Vagina (tissue), 2 donors: Measurements from ENCODE around the gene INO80E. TPM values are rescaled to one million over a fixed set of nuclear protein-coding genes. Genes with fewer than 3 reads are reported as not detected.
"Not testable (repeated sequence)": the region's sequence is repeated elsewhere in the genome, so short reads cannot be mapped to it uniquely, and the experiment has no call there.

Source experiments
- DNase-seq, 2 donors: peaks; one replicate each; pipeline ENCODE4 v3.0.0-alpha.2; 2017; ENCODE audit errors: extremely low spot score in 2 of 2
- H3K27ac ChIP-seq: fragments of 200-600 bp; sonication (generic); one replicate; pipeline ENCODE4 v1.5.1; 2019
- H3K27me3 ChIP-seq: fragments of 200-600 bp; sonication (generic); one replicate; pipeline ENCODE4 v1.5.1; 2019
- H3K36me3 ChIP-seq, 2 donors: fragments of 200-600 bp; sonication (generic); one replicate each; pipeline ENCODE4 v1.5.1; 2017 to 2019
- H3K4me1 ChIP-seq: fragments of 200-600 bp; sonication (generic); one replicate; pipeline ENCODE4 v1.5.1; 2019
- H3K4me3 ChIP-seq, 2 donors: fragments of 200-600 bp; sonication (generic); 1 replicate in 1 of 2; 2 replicates in 1 of 2; pipeline ENCODE4 v1.5.1; 2016 to 2019
- H3K9me3 ChIP-seq: fragments of 200-600 bp; sonication (generic); one replicate; pipeline ENCODE4 v1.5.1; 2019
- CTCF ChIP-seq, 3 experiments: fragments of 450-650 bp in 2 of 3; fragments of 200-600 bp in 1 of 3; sonication (generic) in 1 of 3; IDR thresholded peaks; one replicate each; pipeline ENCODE4 v1.5.1; 2017 to 2019; ENCODE audit warnings: antibody characterized with exemption in 3 of 3, mild to moderate bottlenecking in 2 of 3, moderate library complexity in 2 of 3
- POLR2A ChIP-seq, 2 donors: fragments of 450-650 bp; IDR thresholded peaks; one replicate each; pipeline ENCODE4 v1.6.1; 2017; ENCODE audit warnings: antibody characterized with exemption in 2 of 2, mild to moderate bottlenecking in 2 of 2, moderate library complexity in 2 of 2
- POLR2AphosphoS5 ChIP-seq, 2 donors: sonication (generic); formaldehyde crosslinking; IDR thresholded peaks; one replicate each; pipeline ENCODE4 v1.9.0; 2017; ENCODE audit warnings: antibody characterized with exemption in 2 of 2, mild to moderate bottlenecking in 2 of 2, low read depth in 1 of 2; ENCODE audit not compliant: insufficient read depth in 1 of 2
- intact Hi-C: fragments of 100-400 bp; cut with DNase I; formaldehyde crosslinking; loops from one replicate; pipeline ENCODE4 v1.15.1; 2023
- total RNA-seq: library from RNA; depleted of rRNA; stranded (reverse); fragments of >200 nt; gene quantifications from one replicate; pipeline ENCODE4 v1.2.3, GENCODE V29; 2016

The INO80E gene
- total RNA-seq, 1 donor from 2014 or later: 32.7 TPM

- DNase-seq: no peak
- no peak for TF ChIP-seq CTCF (IDR thresholded peaks at IDR 0.05)
- no peak for TF ChIP-seq POLR2AphosphoS5 (IDR thresholded peaks at IDR 0.05; ENCODE audit: insufficient read depth in 1 of 2, low read depth in 1 of 2)
- TF ChIP-seq POLR2A (IDR thresholded peaks at IDR 0.05): no peak
- Histone ChIP-seq H3K36me3 (no peaks in the 10 kb centered on the region), H3K4me3 (no peak overlapping the region), H3K4me1 (peaks cover 9% of the 10 kb centered on the region), H3K27me3 (no peaks in the 10 kb centered on the region), H3K27ac (no peak overlapping the region), H3K9me3 (no peaks in the 10 kb centered on the region)
- intact Hi-C loops: no loop called here
These were observed 20.7 kb downstream of the INO80E start for GRCh38 chr16:30016555-30017276.

GRCh38 chr16:30017277-30017656, 21.2 kb downstream of the INO80E start:
- Histone ChIP-seq H3K4me3 (no peak overlapping the region), H3K36me3 (no peaks in the 10 kb centered on the region), H3K9me3 (no peaks in the 10 kb centered on the region), H3K27me3 (no peaks in the 10 kb centered on the region), H3K27ac (no peak overlapping the region), H3K4me1 (peaks cover 11% of the 10 kb centered on the region)
- intact Hi-C loops: no loop called here
- no peak for TF ChIP-seq CTCF (IDR thresholded peaks at IDR 0.05)
- no peak for TF ChIP-seq POLR2AphosphoS5 (IDR thresholded peaks at IDR 0.05; ENCODE audit: insufficient read depth in 1 of 2, low read depth in 1 of 2)
- no peak for TF ChIP-seq POLR2A (IDR thresholded peaks at IDR 0.05)
- no peak for DNase-seq

- H3K27ac ChIP-seq, H3K4me3 ChIP-seq, intact Hi-C loops, H3K9me3 ChIP-seq, DNase-seq, H3K27me3 ChIP-seq, H3K36me3 ChIP-seq: not testable (repeated sequence)
- peaks cover 11% of the 10 kb centered on the region for H3K4me1 ChIP-seq
These were observed 21.9 kb downstream of the INO80E start for GRCh38 chr16:30017937-30018336.

DNA sequence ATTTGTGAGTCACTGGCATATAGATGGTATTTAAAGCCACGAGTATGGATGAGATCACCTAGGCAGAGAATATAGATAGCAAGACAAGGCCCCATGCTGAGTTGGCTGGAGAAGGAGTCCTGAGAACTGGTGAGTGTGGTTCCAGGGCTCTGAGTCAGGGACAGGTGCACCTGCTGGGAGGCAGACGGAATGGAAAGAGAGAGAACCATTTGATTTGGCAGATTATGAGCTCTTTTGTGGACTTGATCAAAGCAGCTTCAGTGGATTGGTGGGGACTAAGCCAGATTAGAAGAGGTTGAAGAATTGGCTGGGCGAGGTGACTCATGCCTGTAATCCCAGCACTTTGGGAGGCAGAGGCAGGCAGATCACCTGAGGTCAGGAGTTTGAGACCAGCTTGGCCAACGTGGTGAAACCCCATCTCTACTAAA, 22.7 kb downstream of the INO80E start:
- no peak for TF ChIP-seq CTCF (IDR thresholded peaks at IDR 0.05)
- TF ChIP-seq POLR2AphosphoS5 (IDR thresholded peaks at IDR 0.05; ENCODE audit: insufficient read depth in 1 of 2, low read depth in 1 of 2): no peak
- no peak for TF ChIP-seq POLR2A (IDR thresholded peaks at IDR 0.05)
- Histone ChIP-seq H3K36me3 (no peaks in the 10 kb centered on the region), H3K9me3 (no peaks in the 10 kb centered on the region), H3K27me3 (no peaks in the 10 kb centered on the region), H3K27ac (no peak overlapping the region), H3K4me3 (no peak overlapping the region), H3K4me1 (peaks cover 11% of the 10 kb centered on the region)
- DNase-seq: no peak
- intact Hi-C loops: no loop called here

DNA sequence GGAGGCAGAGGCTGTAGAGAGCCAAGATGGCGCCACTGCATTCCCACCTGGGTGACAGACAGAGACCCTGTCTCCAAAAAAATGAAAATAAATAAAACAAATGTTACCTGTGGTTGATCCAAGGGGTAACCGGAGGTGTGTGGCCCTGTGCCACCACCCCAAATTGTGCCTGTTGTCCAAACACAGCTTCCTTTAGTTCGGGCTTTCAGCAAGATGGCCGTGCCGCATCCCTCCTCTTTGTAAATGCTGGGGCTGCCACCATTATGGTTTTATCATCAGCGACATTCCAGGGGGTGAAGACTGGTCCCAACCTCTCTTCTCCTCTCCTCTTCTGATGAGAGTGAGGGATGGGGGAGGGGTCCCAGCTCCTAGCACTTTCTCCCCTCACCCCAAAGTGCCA, 26.8 kb downstream of the INO80E start, which contains the start of gene C16orf92:
TSS of gene C16orf92 (plus strand) at position 312 of the 400 bp plus-strand sequence. CDS start 143 bp downstream, outside the sequence.
- H3K27ac ChIP-seq: no peak within 1 kb of the TSS
- H3K4me3 ChIP-seq: no peak within 1 kb of the TSS
- no peaks in the 10 kb centered on the region for H3K27me3 ChIP-seq
- TF ChIP-seq POLR2AphosphoS5 (IDR thresholded peaks at IDR 0.05; ENCODE audit: insufficient read depth in 1 of 2, low read depth in 1 of 2) (no peak), CTCF (IDR thresholded peaks at IDR 0.05) (no peak), POLR2A (IDR thresholded peaks at IDR 0.05) (no peak)
- no peaks in the 10 kb centered on the region for H3K36me3 ChIP-seq
- no peak for DNase-seq
- H3K4me1 ChIP-seq: peaks cover 11% of the 10 kb centered on the region
- H3K9me3 ChIP-seq: no peaks in the 10 kb centered on the region
- intact Hi-C loops: no loop called here
